NOMO-1 (cell line): ENCODE results near the gene TRAF5.

Source experiments
- DNase-seq, 2 experiments: peaks; one replicate each; lab custom pipeline; 2025; ENCODE audit not compliant: unreplicated experiment in 2 of 2; lab: John Stamatoyannopoulos, UW

TRAF5 gene

DNA sequence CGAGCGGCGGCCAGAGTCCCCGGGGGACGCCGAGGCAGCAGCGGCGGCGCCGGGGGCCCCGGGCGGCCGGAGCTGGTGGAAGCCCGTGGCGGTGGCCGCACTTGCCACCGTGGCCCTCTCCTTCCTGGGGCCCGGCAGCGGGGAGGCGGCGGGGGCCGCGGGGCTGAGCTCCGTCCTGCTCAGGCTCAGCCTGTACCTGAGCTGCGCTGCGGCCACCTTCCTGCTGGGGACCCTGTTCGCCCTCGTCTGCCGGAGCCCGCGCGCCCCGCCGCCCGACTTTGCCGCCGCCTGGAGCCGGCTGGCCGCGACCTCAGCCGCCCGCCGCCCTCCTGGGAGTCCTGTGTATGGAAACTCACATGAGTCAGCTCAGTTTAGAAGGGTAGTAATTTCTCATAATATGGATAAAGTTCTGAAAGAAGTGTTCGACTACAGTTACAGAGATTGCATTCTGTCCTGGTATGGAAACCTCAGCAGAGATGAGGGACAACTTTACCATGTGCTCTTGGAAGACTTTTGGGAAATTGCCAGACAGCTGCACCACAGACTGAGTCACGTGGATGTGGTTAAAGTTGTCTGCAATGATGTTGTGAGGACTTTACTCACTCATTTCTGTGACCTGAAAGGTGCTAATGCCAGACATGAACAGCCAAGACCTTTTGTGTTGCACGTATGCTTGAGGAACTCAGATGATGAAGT lies 90.1 kb downstream of the TRAF5 start:
- DNase-seq: peak; percentile 6 to 18

DNA sequence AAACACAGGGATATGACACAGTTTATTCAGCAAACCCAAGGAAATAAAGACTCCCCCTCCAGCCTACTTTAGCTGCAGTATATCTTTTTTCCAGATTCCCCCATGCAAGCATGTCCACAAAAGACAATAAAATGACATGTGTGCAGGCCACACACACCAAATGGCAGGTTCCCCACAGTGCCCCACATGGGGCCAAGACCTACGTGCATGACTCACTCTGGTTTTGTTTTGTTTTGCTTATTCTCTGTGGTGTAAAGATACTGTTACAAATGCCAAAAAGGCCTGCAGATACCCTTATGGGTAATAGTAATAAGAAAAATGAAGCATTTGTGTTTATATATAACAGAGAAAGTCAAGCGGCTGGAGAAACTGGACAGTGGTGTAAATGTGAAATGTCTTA lies 93.8 kb downstream of the TRAF5 start:
- no peak for DNase-seq

DNA sequence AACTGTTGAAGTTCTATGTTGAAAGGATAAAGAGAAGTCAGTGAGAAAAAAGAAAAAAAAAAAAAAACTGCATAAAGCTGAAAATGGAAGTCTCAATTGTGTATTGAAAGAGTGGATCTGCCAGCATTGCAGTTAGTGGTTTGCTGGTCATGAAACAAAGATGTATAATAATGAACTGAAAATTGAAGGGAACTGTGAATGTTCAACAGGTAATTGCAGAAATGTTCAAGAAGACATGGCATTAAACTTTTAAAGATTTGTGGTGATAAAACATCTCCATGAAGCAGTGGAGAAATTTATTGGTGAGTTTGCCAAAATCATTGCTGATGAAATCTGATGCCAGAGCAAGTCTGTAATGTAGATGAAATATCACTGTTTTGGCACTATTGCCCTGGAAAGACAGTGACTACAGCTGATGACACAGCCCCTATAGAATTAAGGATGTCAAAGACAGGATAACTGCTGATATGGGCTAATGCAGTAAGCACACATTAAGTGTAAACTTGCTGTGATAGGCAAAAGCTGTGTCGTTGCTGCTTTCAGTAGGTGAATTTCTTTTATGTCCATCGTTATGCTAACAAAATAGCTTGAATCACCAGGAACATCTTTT lies 94.3 kb downstream of the TRAF5 start:
- DNase-seq: no peak

DNA sequence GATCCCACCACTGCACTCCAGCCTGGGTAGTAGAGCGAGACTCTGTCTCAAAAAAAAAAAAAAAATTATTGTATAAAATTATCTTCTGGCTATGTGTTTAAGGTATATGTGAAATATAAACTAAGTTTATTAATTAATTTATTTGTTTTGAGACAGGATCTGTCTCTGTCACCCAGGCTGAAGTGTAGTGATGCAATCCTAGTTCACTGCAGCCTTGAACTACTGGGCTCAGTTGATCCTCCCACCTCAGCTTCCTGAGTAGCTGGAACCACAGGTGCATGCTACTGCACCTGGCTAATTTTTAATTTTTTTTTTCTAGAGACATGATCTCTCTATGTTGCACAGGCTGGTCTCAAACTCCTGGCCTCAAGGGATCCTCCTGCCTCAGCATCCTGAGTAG lies 97.4 kb downstream of the TRAF5 start:
- no peak for DNase-seq
